SU-DHL-6 (cell line): ENCODE results near the gene RPL27A.

Experiments
- H2AFZ ChIP-seq: fragments of 200-600 bp; sonication (generic); 2 replicates; pipeline ENCODE4 v1.6.1; 2014; ENCODE audit warnings: low read depth, mild to moderate bottlenecking, moderate library complexity, mixed read lengths, antibody characterized with exemption, low read length; ENCODE audit not compliant: severe bottlenecking
- H3F3A ChIP-seq: fragments of 200-600 bp; shearing (Covaris generic); 2 replicates; pipeline ENCODE4 v1.6.0; 2016; ENCODE audit warnings: antibody characterized with exemption, mild to moderate bottlenecking; ENCODE audit not compliant: insufficient read depth
- H3K27ac ChIP-seq: fragments of 200-600 bp; sonication (generic); 2 replicates; pipeline ENCODE4 v1.5.1; 2016; ENCODE audit warnings: low read depth, mild to moderate bottlenecking, low read length, moderate library complexity, mixed read lengths
- H3K27me3 ChIP-seq: fragments of 200-600 bp; sonication (generic), shearing (Covaris generic); 2 replicates; pipeline ENCODE4 v1.6.0; 2014; ENCODE audit warnings: mild to moderate bottlenecking, low read length
- H3K36me3 ChIP-seq: fragments of 200-600 bp; sonication (generic); 2 replicates; pipeline ENCODE4 v1.6.1; 2014; ENCODE audit warnings: mild to moderate bottlenecking, low read length, mixed read lengths
- H3K4me2 ChIP-seq: fragments of 300-600, 200-600 bp; shearing (Covaris generic), sonication (generic); 2 replicates; pipeline ENCODE4 v1.6.0; 2014; ENCODE audit warnings: low read length, low read depth, mild to moderate bottlenecking; ENCODE audit not compliant: poor library complexity, severe bottlenecking
- H3K4me3 ChIP-seq: fragments of 200-600 bp; sonication (generic); 2 replicates; pipeline ENCODE4 v1.5.1; 2014; ENCODE audit warnings: antibody characterized with exemption, low read length, mild to moderate bottlenecking, mixed read lengths; ENCODE audit not compliant: insufficient read depth, poor library complexity, severe bottlenecking
- H3K79me2 ChIP-seq: fragments of 200-600 bp; sonication (generic); 2 replicates; pipeline ENCODE4 v1.6.1; 2014; ENCODE audit warnings: mild to moderate bottlenecking, low read length, moderate library complexity; ENCODE audit not compliant: insufficient read depth
- H3K9ac ChIP-seq: fragments of 200-600 bp; sonication (generic); 2 replicates; pipeline ENCODE4 v1.7.0; 2014; ENCODE audit warnings: mild to moderate bottlenecking, low read length
- H3K9me2 ChIP-seq: fragments of 200-600 bp; sonication (generic); replicated peaks from 2 replicates; pipeline ENCODE4 v1.6.1; 2014; ENCODE audit warnings: low read length; ENCODE audit not compliant: insufficient read depth
- H3K9me3 ChIP-seq: fragments of 200-600 bp; sonication (generic); 2 replicates; pipeline ENCODE4 v1.6.1; 2014; ENCODE audit warnings: low read length, mixed read lengths; ENCODE audit not compliant: insufficient read depth
- H4K20me1 ChIP-seq: fragments of 200-600 bp; sonication (generic); 2 replicates; pipeline ENCODE4 v1.6.1; 2014; ENCODE audit warnings: low read depth, mild to moderate bottlenecking, antibody characterized with exemption, low read length, moderate library complexity, mixed read lengths
- CTCF ChIP-seq: fragments of 200-600 bp; sonication (generic); IDR thresholded peaks from one replicate; pipeline ENCODE4 v1.5.1; 2017; ENCODE audit warnings: antibody characterized with exemption, mild to moderate bottlenecking, low read length, moderate library complexity; ENCODE audit not compliant: insufficient read depth, poor library complexity, severe bottlenecking
- EZH2phosphoT487 ChIP-seq: fragments of 200-600 bp; sonication (generic), shearing (Covaris generic); conservative IDR thresholded peaks from 2 replicates; pipeline ENCODE4 v1.6.1; 2018; ENCODE audit warnings: mild to moderate bottlenecking, antibody characterized with exemption, low read length, moderate library complexity, mixed read lengths

RPL27A gene

DNA sequence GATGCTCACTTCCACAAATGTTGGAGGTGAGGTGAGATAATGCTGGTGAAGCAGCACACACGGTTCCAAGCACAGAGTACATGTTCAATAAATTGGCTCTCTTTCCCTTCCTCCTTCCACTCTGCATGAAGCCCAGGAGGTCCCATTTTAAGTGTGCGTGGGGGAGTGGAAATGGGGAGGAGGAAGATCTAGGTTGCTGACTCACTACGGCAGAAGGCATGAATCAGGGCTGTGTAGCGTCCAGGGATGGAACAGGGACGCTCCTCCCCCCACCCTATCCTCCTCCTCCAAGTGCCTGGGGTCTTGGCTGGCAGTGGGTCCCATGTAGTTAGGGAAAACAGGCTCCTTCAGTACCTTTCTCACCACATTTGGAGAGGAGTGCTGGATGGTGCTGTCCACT is 44.3 kb upstream of the RPL27A start:
- Histone ChIP-seq H4K20me1 (no peaks in the 10 kb centered on the region), H3K4me2 (no peak overlapping the region), H2AFZ (no peak overlapping the region), H3K36me3 (peaks cover 20% of the 10 kb centered on the region), H3F3A (no peaks in the 10 kb centered on the region), H3K9ac (no peak overlapping the region), H3K79me2 (no peaks in the 10 kb centered on the region), H3K9me3 (no peaks in the 10 kb centered on the region), H3K9me2 (no peaks in the 10 kb centered on the region), H3K4me3 (no peak overlapping the region), H3K27ac (no peak overlapping the region), H3K27me3 (no peaks in the 10 kb centered on the region)
- no peak for TF ChIP-seq CTCF
- TF ChIP-seq EZH2phosphoT487, result no peak

GRCh38 chr11:8639655-8640054 is 42.9 kb upstream of the RPL27A start:
- Histone ChIP-seq H4K20me1 (no peaks in the 10 kb centered on the region), H3F3A (no peaks in the 10 kb centered on the region), H3K9me3 (no peaks in the 10 kb centered on the region), H3K27ac (no peak overlapping the region), H3K27me3 (no peaks in the 10 kb centered on the region), H3K4me3 (no peak overlapping the region), H3K9me2 (no peaks in the 10 kb centered on the region), H3K36me3 (peaks cover 20% of the 10 kb centered on the region), H3K4me2 (no peak overlapping the region), H3K9ac (no peak overlapping the region), H2AFZ (no peak overlapping the region), H3K79me2 (no peaks in the 10 kb centered on the region)
- no peak for TF ChIP-seq CTCF
- no peak for TF ChIP-seq EZH2phosphoT487

GRCh38 chr11:8640267-8640906 is 42.2 kb upstream of the RPL27A start:
- Histone ChIP-seq H3K4me3 (no peak overlapping the region), H2AFZ (no peak overlapping the region), H3K79me2 (no peaks in the 10 kb centered on the region), H3K27ac (no peak overlapping the region), H3K9ac (no peak overlapping the region), H3K36me3 (peaks cover 20% of the 10 kb centered on the region), H3F3A (no peaks in the 10 kb centered on the region), H3K4me2 (no peak overlapping the region), H3K9me3 (no peaks in the 10 kb centered on the region), H4K20me1 (no peaks in the 10 kb centered on the region), H3K27me3 (no peaks in the 10 kb centered on the region), H3K9me2 (no peaks in the 10 kb centered on the region)
- TF ChIP-seq CTCF (no peak), EZH2phosphoT487 (no peak)
